Prostate gland (tissue), 2 donors: ENCODE measurements around the gene KDM6A.

Source experiments
- CTCF ChIP-seq, 4 experiments: fragments of 200-600 bp in 2 of 4; fragments of 450-650 bp in 2 of 4; sonication (generic) in 2 of 4; IDR thresholded peaks; 1 replicate in 3 of 4; 2 replicates in 1 of 4; pipeline ENCODE4 v1.5.1; 2016 to 2019; ENCODE audit warnings: antibody characterized with exemption in 4 of 4, mild to moderate bottlenecking in 2 of 4, moderate library complexity in 2 of 4
- POLR2A ChIP-seq: fragments of 450-650 bp; IDR thresholded peaks from one replicate; pipeline ENCODE4 v1.6.1; 2016; ENCODE audit warnings: antibody characterized with exemption, mild to moderate bottlenecking
- POLR2AphosphoS5 ChIP-seq: sonication (generic); formaldehyde crosslinking; IDR thresholded peaks from one replicate; pipeline ENCODE4 v1.6.1; 2017; ENCODE audit warnings: antibody characterized with exemption

DNA sequence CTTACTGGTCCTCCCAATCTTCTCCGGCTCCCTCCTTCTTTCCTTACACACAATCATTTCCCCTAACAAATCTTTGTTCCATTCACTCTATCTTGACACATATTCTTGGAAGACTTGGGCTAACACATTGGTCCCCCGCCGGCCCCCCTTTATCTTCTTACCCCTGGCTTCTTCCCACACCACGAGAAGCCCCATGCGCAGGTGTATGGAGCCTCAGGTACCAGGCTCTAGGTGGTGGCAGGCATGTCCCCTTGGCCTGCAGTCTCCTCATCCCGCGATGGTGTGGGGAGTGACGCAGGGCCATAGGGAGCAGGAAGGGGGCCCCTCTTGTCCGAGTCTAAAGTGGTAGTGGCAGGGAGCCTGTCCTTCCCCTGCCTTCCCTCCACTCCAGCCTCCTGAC, 277.8 kb downstream of the KDM6A start:
- TF ChIP-seq CTCF (IDR thresholded peaks at IDR 0.05) (no peak), POLR2A (no peak), POLR2AphosphoS5 (no peak)
